GM06990 (cell line): ENCODE results near the gene CARTPT.

Experiments
- DNase-seq: peaks from one replicate; pipeline ENCODE4 v3.0.0-alpha.2; 2011; ENCODE audit not compliant: insufficient read length; ENCODE audit errors: extremely low read depth
- H3K27me3 ChIP-seq: replicated peaks from 2 replicates; pipeline ENCODE4 v1.6.0; 2011; ENCODE audit warnings: low read length; ENCODE audit not compliant: control insufficient read depth, insufficient read depth
- H3K36me3 ChIP-seq: 2 replicates; pipeline ENCODE4 v1.5.1; 2011; ENCODE audit warnings: low read length; ENCODE audit not compliant: control insufficient read depth, insufficient read depth
- H3K4me3 ChIP-seq: replicated peaks from 2 replicates; pipeline ENCODE4 v1.5.1; 2011; ENCODE audit warnings: low read depth, mild to moderate bottlenecking, control low read depth, low read length
- TF ChIP-seq, protein P1 (sequence below): IDR thresholded peaks from 2 replicates; pipeline ENCODE4 v1.5.1; 2011; ENCODE audit warnings: low read length, control low read depth, mild to moderate bottlenecking, inconsistent platforms; ENCODE audit not compliant: insufficient read depth, poor library complexity, severe bottlenecking

CARTPT gene

DNA sequence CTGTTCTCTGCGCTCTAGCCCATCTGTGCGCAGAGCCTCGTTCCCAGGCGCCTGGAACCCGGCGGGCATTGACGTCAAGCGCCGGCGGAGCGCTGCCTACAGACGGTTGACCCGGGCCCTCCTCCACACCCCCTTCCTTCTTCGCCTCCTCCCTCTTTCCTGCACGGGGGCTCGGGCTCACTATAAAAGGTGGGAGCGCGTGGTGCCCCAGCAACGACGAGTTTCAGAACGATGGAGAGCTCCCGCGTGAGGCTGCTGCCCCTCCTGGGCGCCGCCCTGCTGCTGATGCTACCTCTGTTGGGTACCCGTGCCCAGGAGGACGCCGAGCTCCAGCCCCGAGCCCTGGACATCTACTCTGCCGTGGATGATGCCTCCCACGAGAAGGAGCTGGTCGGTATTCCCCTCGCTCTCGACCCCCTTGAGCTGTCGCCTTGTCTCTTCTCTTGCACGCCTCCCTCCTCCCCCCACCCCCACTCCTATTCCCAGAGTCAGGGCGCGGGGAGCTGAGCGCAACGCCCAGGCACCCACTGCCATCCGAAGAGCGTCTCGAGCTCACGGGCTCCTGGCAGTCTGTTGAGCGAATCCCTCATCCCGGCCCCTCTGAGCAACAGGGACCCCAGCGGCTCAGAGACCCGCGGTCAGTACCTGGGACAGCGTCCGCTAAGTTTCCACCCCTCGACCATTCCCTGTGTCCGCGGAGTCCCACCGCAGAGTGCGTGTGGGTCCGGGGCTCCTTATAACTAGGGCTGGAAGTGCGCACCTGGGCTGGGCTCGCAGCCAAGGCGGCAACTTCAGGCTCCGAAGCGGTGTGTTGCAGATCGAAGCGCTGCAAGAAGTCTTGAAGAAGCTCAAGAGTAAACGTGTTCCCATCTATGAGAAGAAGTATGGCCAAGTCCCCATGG is at the start of gene CARTPT:
Gene CARTPT (plus strand): TSS at position 213 of the 902 bp plus-strand sequence. CDS start 19 bp downstream, at position 232.
- TF ChIP-seq, protein P1, sequence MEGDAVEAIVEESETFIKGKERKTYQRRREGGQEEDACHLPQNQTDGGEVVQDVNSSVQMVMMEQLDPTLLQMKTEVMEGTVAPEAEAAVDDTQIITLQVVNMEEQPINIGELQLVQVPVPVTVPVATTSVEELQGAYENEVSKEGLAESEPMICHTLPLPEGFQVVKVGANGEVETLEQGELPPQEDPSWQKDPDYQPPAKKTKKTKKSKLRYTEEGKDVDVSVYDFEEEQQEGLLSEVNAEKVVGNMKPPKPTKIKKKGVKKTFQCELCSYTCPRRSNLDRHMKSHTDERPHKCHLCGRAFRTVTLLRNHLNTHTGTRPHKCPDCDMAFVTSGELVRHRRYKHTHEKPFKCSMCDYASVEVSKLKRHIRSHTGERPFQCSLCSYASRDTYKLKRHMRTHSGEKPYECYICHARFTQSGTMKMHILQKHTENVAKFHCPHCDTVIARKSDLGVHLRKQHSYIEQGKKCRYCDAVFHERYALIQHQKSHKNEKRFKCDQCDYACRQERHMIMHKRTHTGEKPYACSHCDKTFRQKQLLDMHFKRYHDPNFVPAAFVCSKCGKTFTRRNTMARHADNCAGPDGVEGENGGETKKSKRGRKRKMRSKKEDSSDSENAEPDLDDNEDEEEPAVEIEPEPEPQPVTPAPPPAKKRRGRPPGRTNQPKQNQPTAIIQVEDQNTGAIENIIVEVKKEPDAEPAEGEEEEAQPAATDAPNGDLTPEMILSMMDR = no peak
- Histone ChIP-seq H3K4me3 (no peak within 1 kb of the TSS), H3K36me3 (no peaks in the 10 kb centered on the region), H3K27me3 (peaks cover 1% of the 10 kb centered on the region)
- no peak for DNase-seq

GRCh38 chr5:71677977-71678376 is 41.1 kb upstream of the CARTPT start:
- TF ChIP-seq, protein P1 = no peak
- Histone ChIP-seq H3K4me3 (no peak overlapping the region), H3K36me3 (no peaks in the 10 kb centered on the region), H3K27me3 (no peaks in the 10 kb centered on the region; the same call in none of the 2 replicates)
- DNase-seq = no peak

DNA sequence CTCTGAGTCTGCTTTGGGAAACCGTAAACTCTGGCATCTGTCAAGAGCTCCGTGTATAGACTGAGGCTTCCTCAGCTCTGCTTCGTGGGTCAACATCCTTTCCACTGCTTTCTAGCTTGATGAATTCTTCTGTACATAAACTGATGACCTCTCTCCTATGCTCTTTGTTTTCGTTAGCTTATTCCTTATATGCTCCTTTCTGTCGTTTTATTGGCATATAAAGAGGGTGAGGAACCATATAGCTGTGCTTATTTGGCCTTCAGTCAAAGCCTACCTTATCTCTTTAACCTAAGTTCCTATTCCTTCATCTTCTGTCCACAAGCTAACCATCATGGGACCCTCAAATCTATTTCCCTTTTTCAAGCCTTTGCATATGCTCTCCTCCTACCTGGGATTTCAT is 39.4 kb upstream of the CARTPT start:
- TF ChIP-seq, protein P1 = no peak
- DNase-seq = no peak

DNA sequence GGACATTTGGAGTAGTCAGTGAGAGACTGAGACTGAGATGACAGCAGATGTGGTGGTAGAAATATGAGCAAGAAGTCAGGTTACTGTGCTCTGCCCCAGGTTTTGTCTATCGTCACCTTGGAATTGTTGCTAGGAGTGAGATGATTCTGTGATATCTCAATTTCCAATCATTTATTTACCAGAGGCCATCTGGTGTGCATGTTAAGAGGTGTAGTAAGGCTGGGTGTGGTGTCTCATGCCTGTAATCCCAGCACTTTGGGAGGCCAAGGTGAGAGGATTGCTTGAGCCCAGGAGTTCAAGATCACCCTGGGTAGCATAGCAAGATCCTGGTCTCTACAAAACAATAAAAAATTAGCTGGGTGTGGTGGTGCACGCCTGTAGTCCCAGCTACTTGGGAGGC is 38.6 kb upstream of the CARTPT start:
- H3K4me3 ChIP-seq = no peak overlapping the region
- DNase-seq = no peak
- no peaks in the 10 kb centered on the region for H3K36me3 ChIP-seq
- TF ChIP-seq, protein P1 = no peak
- H3K27me3 ChIP-seq = no peaks in the 10 kb centered on the region; the same call in none of the 2 replicates

More for the DNA sequence above, 39.4 kb upstream of the CARTPT start:
- H3K27me3 ChIP-seq = no peaks in the 10 kb centered on the region; the same call in none of the 2 replicates
- H3K4me3 ChIP-seq = no peak overlapping the region
- H3K36me3 ChIP-seq = no peaks in the 10 kb centered on the region

DNA sequence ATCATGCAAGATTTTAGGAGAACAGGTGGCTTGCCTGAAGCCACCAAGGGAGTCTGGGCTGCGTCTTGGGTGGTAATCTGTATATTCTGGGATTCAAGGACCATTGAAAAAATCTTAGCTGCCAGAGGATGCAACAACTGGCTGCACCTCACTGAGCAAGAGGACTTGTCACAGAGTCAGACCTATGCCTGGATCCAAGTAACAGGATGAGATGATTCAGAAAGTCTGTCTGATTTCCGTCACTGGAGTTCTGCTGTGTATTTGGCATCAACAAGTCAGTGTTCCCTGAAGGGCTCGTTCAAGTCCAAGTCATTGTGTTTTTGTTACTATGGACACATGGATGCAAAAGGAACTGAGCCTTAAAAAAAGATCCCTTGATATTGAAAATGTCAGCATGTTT is 37.8 kb upstream of the CARTPT start:
- no peaks in the 10 kb centered on the region; the same call in none of the 2 replicates for H3K27me3 ChIP-seq
- DNase-seq = no peak
- TF ChIP-seq, protein P1 = no peak
- no peaks in the 10 kb centered on the region for H3K36me3 ChIP-seq
- H3K4me3 ChIP-seq = no peak overlapping the region
